ENCODE data around the gene ZDHHC13. TPM values are rescaled to one million over a fixed set of nuclear protein-coding genes. Genes with fewer than 3 reads are reported as not detected.

The ZDHHC13 gene
- total and polyA plus RNA-seq, 10 of the 15 experiments (the other 5 are each of a cell fraction or from before 2014, with no cell fraction given): 8.5 to 34.2 (median 20.4) TPM

DNA sequence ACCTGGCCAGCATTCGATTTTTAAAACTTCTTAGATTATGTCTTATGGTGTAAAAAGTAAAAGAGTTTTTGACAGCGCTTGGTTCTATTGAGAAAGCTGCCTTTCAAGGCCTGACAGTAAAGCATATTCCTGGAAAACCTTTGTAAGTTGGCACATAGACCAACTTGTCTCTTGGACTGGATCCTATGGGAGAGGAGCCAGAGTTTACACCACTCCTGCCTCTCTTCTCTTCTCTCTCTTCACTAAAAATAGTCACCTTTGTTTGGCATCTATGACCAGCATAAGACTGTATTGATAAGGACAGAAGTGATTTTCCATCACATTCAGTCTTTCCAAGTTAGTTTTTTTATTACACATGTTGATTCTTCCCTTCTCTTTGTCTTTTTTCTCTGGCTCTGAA is 51.1 kb downstream of the ZDHHC13 start (continued):
- TF ChIP-seq, protein P1, sequence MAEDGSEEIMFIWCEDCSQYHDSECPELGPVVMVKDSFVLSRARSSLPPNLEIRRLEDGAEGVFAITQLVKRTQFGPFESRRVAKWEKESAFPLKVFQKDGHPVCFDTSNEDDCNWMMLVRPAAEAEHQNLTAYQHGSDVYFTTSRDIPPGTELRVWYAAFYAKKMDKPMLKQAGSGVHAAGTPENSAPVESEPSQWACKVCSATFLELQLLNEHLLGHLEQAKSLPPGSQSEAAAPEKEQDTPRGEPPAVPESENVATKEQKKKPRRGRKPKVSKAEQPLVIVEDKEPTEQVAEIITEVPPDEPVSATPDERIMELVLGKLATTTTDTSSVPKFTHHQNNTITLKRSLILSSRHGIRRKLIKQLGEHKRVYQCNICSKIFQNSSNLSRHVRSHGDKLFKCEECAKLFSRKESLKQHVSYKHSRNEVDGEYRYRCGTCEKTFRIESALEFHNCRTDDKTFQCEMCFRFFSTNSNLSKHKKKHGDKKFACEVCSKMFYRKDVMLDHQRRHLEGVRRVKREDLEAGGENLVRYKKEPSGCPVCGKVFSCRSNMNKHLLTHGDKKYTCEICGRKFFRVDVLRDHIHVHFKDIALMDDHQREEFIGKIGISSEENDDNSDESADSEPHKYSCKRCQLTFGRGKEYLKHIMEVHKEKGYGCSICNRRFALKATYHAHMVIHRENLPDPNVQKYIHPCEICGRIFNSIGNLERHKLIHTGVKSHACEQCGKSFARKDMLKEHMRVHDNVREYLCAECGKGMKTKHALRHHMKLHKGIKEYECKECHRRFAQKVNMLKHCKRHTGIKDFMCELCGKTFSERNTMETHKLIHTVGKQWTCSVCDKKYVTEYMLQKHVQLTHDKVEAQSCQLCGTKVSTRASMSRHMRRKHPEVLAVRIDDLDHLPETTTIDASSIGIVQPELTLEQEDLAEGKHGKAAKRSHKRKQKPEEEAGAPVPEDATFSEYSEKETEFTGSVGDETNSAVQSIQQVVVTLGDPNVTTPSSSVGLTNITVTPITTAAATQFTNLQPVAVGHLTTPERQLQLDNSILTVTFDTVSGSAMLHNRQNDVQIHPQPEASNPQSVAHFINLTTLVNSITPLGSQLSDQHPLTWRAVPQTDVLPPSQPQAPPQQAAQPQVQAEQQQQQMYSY (CRISPR knock-in tag; IDR thresholded peaks at IDR 0.05): no peak
- no peak for TF ChIP-seq JUND (IDR thresholded peaks at IDR 0.05; ENCODE audit: low read depth, low read length)
- no peak for TF ChIP-seq MAX (IDR thresholded peaks at IDR 0.05; ENCODE audit: low read depth, low read length)
- TF ChIP-seq EP300 (IDR thresholded peaks at IDR 0.05; ENCODE audit: borderline replicate concordance in 1 of 2, control insufficient read depth in 1 of 2, low read depth in 2 of 2, low read length in 2 of 2): no peak
- TF ChIP-seq, protein P2, sequence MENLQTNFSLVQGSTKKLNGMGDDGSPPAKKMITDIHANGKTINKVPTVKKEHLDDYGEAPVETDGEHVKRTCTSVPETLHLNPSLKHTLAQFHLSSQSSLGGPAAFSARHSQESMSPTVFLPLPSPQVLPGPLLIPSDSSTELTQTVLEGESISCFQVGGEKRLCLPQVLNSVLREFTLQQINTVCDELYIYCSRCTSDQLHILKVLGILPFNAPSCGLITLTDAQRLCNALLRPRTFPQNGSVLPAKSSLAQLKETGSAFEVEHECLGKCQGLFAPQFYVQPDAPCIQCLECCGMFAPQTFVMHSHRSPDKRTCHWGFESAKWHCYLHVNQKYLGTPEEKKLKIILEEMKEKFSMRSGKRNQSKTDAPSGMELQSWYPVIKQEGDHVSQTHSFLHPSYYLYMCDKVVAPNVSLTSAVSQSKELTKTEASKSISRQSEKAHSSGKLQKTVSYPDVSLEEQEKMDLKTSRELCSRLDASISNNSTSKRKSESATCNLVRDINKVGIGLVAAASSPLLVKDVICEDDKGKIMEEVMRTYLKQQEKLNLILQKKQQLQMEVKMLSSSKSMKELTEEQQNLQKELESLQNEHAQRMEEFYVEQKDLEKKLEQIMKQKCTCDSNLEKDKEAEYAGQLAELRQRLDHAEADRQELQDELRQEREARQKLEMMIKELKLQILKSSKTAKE (IDR thresholded peaks at IDR 0.05; ENCODE audit: low read depth, poor library complexity, severe bottlenecking): no peak
